NCI-H1048 (cell line): ENCODE measurements around the gene SMIM10L1.

Experiments used
- DNase-seq: peaks from one replicate; lab custom pipeline; 2025; lab: John Stamatoyannopoulos, UW

The SMIM10L1 gene

GRCh38 chr12:11171145-11171968 is at the start of gene SMIM10L1:
SMIM10L1 (plus strand) TSS chr12:11171194; CDS start chr12:11171357, 163 bp downstream.
- peak; percentile 79 for DNase-seq

- DNase-seq, result no peak
Observed at GRCh38 chr12:11130382-11130781, 40.6 kb upstream of the SMIM10L1 start.

GRCh38 chr12:11130999-11131398 is 40.0 kb upstream of the SMIM10L1 start:
- no peak for DNase-seq

GRCh38 chr12:11133162-11133561 is 37.8 kb upstream of the SMIM10L1 start:
- DNase-seq, result no peak

- no peak for DNase-seq
Observed at GRCh38 chr12:11133816-11134215, 37.2 kb upstream of the SMIM10L1 start.

- no peak for DNase-seq
Observed at GRCh38 chr12:11134305-11134704, 36.7 kb upstream of the SMIM10L1 start, which contains the start of gene TAS2R30. TAS2R30 (minus strand) TSS chr12:11134644; CDS start chr12:11134244, 400 bp downstream.

- DNase-seq, result no peak
Observed at GRCh38 chr12:11136075-11136474, 34.9 kb upstream of the SMIM10L1 start.

GRCh38 chr12:11143352-11143751 is 27.6 kb upstream of the SMIM10L1 start:
- no peak for DNase-seq

- DNase-seq, result no peak
Observed at GRCh38 chr12:11144297-11144696, 26.7 kb upstream of the SMIM10L1 start.

- no peak for DNase-seq
Observed at GRCh38 chr12:11147420-11147819, 23.6 kb upstream of the SMIM10L1 start.

GRCh38 chr12:11150832-11151231 is 20.2 kb upstream of the SMIM10L1 start:
- no peak for DNase-seq

GRCh38 chr12:11152725-11153124 is 18.3 kb upstream of the SMIM10L1 start:
- no peak for DNase-seq

GRCh38 chr12:11154400-11154925 is 16.5 kb upstream of the SMIM10L1 start:
- DNase-seq, result no peak

- no peak for DNase-seq
Observed at GRCh38 chr12:11158885-11159444, 12.0 kb upstream of the SMIM10L1 start.

- DNase-seq, result no peak
Observed at GRCh38 chr12:11162502-11162901, 8.5 kb upstream of the SMIM10L1 start.

GRCh38 chr12:11164384-11164783 is 6.6 kb upstream of the SMIM10L1 start:
- no peak for DNase-seq

GRCh38 chr12:11166300-11166699 is 4.7 kb upstream of the SMIM10L1 start:
- DNase-seq, result no peak

GRCh38 chr12:11170810-11171144 is 217 bp upstream of the SMIM10L1 start:
- no peak for DNase-seq

- DNase-seq, result no peak
Observed at GRCh38 chr12:11171969-11172675, 1.1 kb downstream of the SMIM10L1 start.

GRCh38 chr12:11174022-11174421 is 3.0 kb downstream of the SMIM10L1 start:
- no peak for DNase-seq

- no peak for DNase-seq
Observed at GRCh38 chr12:11178250-11178649, 7.3 kb downstream of the SMIM10L1 start.

GRCh38 chr12:11182529-11182928 is 11.5 kb downstream of the SMIM10L1 start:
- DNase-seq, result no peak

- DNase-seq, result no peak
Observed at GRCh38 chr12:11183011-11183410, 12.0 kb downstream of the SMIM10L1 start.
